Natural killer cell treated with Interleukin-12 subunit alpha and Interleukin-12 subunit beta and Interleukin-15 and Interleukin-18, amount 100 ng/mL, for 72 hours (primary cell): ENCODE measurements around the gene LRP1B. TPM values are rescaled to one million over a fixed set of nuclear protein-coding genes. Genes with fewer than 3 reads are reported as not detected.
"Not testable (repeated sequence)": the region's sequence is repeated elsewhere in the genome, so short reads cannot be mapped to it uniquely, and the experiment has no call there.

Experiments
- ATAC-seq, 2 donors: fragments of 150-1000 bp; cut with Tn5 transposase in 1 of 2; sonication (Bioruptor Pico), chemical (Tn5 transposase) in 1 of 2; 2 replicates each; pipeline ENCODE4 v1.10.0; 2021
- DNase-seq: peaks from one replicate; pipeline ENCODE4 v3.0.0; 2022; ENCODE audit warnings: low spot score
- H3K27ac Mint-ChIP-seq, 2 donors: 1 replicate in 1 of 2; 2 replicates in 1 of 2; pipeline ENCODE4 v1.8.0; 2022; ENCODE audit warnings: mixed read lengths in 2 of 2, mild to moderate bottlenecking in 1 of 2, moderate library complexity in 1 of 2
- H3K27me3 Mint-ChIP-seq, 2 donors: 1 replicate in 1 of 2; 2 replicates in 1 of 2; pipeline ENCODE4 v1.8.0; 2022; ENCODE audit warnings: mixed read lengths in 2 of 2
- H3K36me3 Mint-ChIP-seq: one replicate; pipeline ENCODE4 v1.8.0; 2022; ENCODE audit warnings: mixed read lengths
- H3K4me1 Mint-ChIP-seq, 2 donors: 1 replicate in 1 of 2; 2 replicates in 1 of 2; pipeline ENCODE4 v1.8.0; 2022; ENCODE audit warnings: low read depth in 2 of 2, mixed read lengths in 2 of 2, mild to moderate bottlenecking in 1 of 2
- H3K4me3 Mint-ChIP-seq: one replicate; pipeline ENCODE4 v1.8.0; 2022; ENCODE audit warnings: mixed read lengths
- H3K9me3 Mint-ChIP-seq: 2 replicates; pipeline ENCODE4 v1.8.0; 2022; ENCODE audit warnings: mixed read lengths
- total RNA-seq, 2 donors: library from RNA; stranded (reverse); gene quantifications; one replicate each; pipeline ENCODE4 v1.2.3, GENCODE V29; 2022

Gene LRP1B
- total RNA-seq, 2 donors from 2014 or later, result not detected

GRCh38 chr2:140355511-140356090, 1775.2 kb downstream of the LRP1B start:
- Mint-ChIP-seq H3K36me3 (no peaks in the 10 kb centered on the region), H3K4me1 (no peaks in the 10 kb centered on the region), H3K4me3 (no peak overlapping the region), H3K27ac (no peak overlapping the region), H3K27me3 (no peaks in the 10 kb centered on the region), H3K9me3 (no peaks in the 10 kb centered on the region)
- ATAC-seq (no peak), DNase-seq (no peak)

- Mint-ChIP-seq H3K27me3 (no peaks in the 10 kb centered on the region), H3K27ac (no peak overlapping the region), H3K36me3 (no peaks in the 10 kb centered on the region), H3K4me3 (no peak overlapping the region), H3K4me1 (no peaks in the 10 kb centered on the region), H3K9me3 (no peaks in the 10 kb centered on the region)
- ATAC-seq (no peak), DNase-seq (no peak)
Observed at GRCh38 chr2:140354544-140354943, 1776.3 kb downstream of the LRP1B start.

GRCh38 chr2:140353541-140353940, 1777.3 kb downstream of the LRP1B start:
- H3K36me3 Mint-ChIP-seq, result no peaks in the 10 kb centered on the region
- ATAC-seq, result no peak

GRCh38 chr2:140351692-140352091, 1779.1 kb downstream of the LRP1B start:
- ATAC-seq, result no peak
- DNase-seq, result no peak
- no peaks in the 10 kb centered on the region for H3K27me3 Mint-ChIP-seq
- no peak overlapping the region for H3K4me3 Mint-ChIP-seq
- no peaks in the 10 kb centered on the region for H3K4me1 Mint-ChIP-seq
- no peak overlapping the region for H3K27ac Mint-ChIP-seq
- H3K9me3 Mint-ChIP-seq, result no peaks in the 10 kb centered on the region
- no peaks in the 10 kb centered on the region for H3K36me3 Mint-ChIP-seq

More at GRCh38 chr2:140353541-140353940, 1777.3 kb downstream of the LRP1B start:
- Mint-ChIP-seq H3K4me1 (no peaks in the 10 kb centered on the region), H3K4me3 (no peak overlapping the region), H3K9me3 (no peaks in the 10 kb centered on the region), H3K27me3 (no peaks in the 10 kb centered on the region), H3K27ac (no peak overlapping the region)
- DNase-seq, result no peak

- DNase-seq, result no peak
- Mint-ChIP-seq H3K27me3 (no peaks in the 10 kb centered on the region), H3K9me3 (peaks cover 5% of the 10 kb centered on the region), H3K36me3 (no peaks in the 10 kb centered on the region), H3K27ac (no peak overlapping the region), H3K4me1 (no peaks in the 10 kb centered on the region), H3K4me3 (no peak overlapping the region)
- ATAC-seq, result no peak
Observed at GRCh38 chr2:140349695-140350094, 1781.1 kb downstream of the LRP1B start.

- Mint-ChIP-seq H3K4me1 (no peaks in the 10 kb centered on the region), H3K27me3 (no peaks in the 10 kb centered on the region), H3K27ac (no peak overlapping the region), H3K9me3 (peaks cover 12% of the 10 kb centered on the region), H3K4me3 (no peak overlapping the region), H3K36me3 (no peaks in the 10 kb centered on the region)
- ATAC-seq (no peak), DNase-seq (no peak)
Observed at GRCh38 chr2:140348826-140349225, 1782.0 kb downstream of the LRP1B start.

- Mint-ChIP-seq H3K27me3 (no peaks in the 10 kb centered on the region), H3K4me3 (no peak overlapping the region)
- ATAC-seq, result no peak
Observed at GRCh38 chr2:140344838-140345237, 1786.0 kb downstream of the LRP1B start.

GRCh38 chr2:140344266-140344665, 1786.5 kb downstream of the LRP1B start:
- not testable (repeated sequence) for H3K27ac Mint-ChIP-seq, H3K4me3 Mint-ChIP-seq, H3K27me3 Mint-ChIP-seq, ATAC-seq, DNase-seq, H3K4me1 Mint-ChIP-seq, H3K36me3 Mint-ChIP-seq
- H3K9me3 Mint-ChIP-seq, result peaks cover 20% of the 10 kb centered on the region

More at GRCh38 chr2:140344838-140345237, 1786.0 kb downstream of the LRP1B start:
- Mint-ChIP-seq H3K36me3 (no peaks in the 10 kb centered on the region), H3K9me3 (peaks cover 20% of the 10 kb centered on the region), H3K4me1 (no peaks in the 10 kb centered on the region), H3K27ac (no peak overlapping the region)
- no peak for DNase-seq

GRCh38 chr2:140338795-140339194, 1792.0 kb downstream of the LRP1B start:
- Mint-ChIP-seq H3K27me3 (no peaks in the 10 kb centered on the region), H3K4me3 (no peak overlapping the region), H3K36me3 (no peaks in the 10 kb centered on the region), H3K9me3 (peaks cover 8% of the 10 kb centered on the region), H3K27ac (no peak overlapping the region), H3K4me1 (no peaks in the 10 kb centered on the region)
- DNase-seq (no peak), ATAC-seq (no peak)

GRCh38 chr2:140337061-140337460, 1793.8 kb downstream of the LRP1B start:
- Mint-ChIP-seq H3K9me3 (peaks cover 13% of the 10 kb centered on the region), H3K4me1 (no peaks in the 10 kb centered on the region), H3K4me3 (no peak overlapping the region), H3K36me3 (no peaks in the 10 kb centered on the region), H3K27me3 (no peaks in the 10 kb centered on the region), H3K27ac (no peak overlapping the region)
- ATAC-seq, result no peak
- no peak for DNase-seq

GRCh38 chr2:140316345-140316744, 1814.5 kb downstream of the LRP1B start:
- no peak for ATAC-seq
- Mint-ChIP-seq H3K27me3 (no peaks in the 10 kb centered on the region), H3K27ac (no peak overlapping the region)

GRCh38 chr2:140311905-140312304, 1818.9 kb downstream of the LRP1B start:
- H3K4me1 Mint-ChIP-seq, result no peaks in the 10 kb centered on the region
- DNase-seq (no peak), ATAC-seq (no peak)
- no peak overlapping the region for H3K27ac Mint-ChIP-seq
- no peaks in the 10 kb centered on the region for H3K27me3 Mint-ChIP-seq
- H3K36me3 Mint-ChIP-seq, result no peaks in the 10 kb centered on the region
- peaks cover 5% of the 10 kb centered on the region for H3K9me3 Mint-ChIP-seq
- no peak overlapping the region for H3K4me3 Mint-ChIP-seq

More at GRCh38 chr2:140316345-140316744, 1814.5 kb downstream of the LRP1B start:
- no peak overlapping the region for H3K4me3 Mint-ChIP-seq
- H3K9me3 Mint-ChIP-seq, result peaks cover 10% of the 10 kb centered on the region
- DNase-seq, result no peak
- H3K4me1 Mint-ChIP-seq, result no peaks in the 10 kb centered on the region
- no peaks in the 10 kb centered on the region for H3K36me3 Mint-ChIP-seq

- H3K36me3 Mint-ChIP-seq, result no peaks in the 10 kb centered on the region
- no peaks in the 10 kb centered on the region for H3K27me3 Mint-ChIP-seq
- no peak overlapping the region for H3K27ac Mint-ChIP-seq
- no peak overlapping the region for H3K4me3 Mint-ChIP-seq
- H3K9me3 Mint-ChIP-seq, result peaks cover 7% of the 10 kb centered on the region
- DNase-seq (no peak), ATAC-seq (no peak)
- H3K4me1 Mint-ChIP-seq, result no peaks in the 10 kb centered on the region
Observed at GRCh38 chr2:140308706-140309105, 1822.1 kb downstream of the LRP1B start.

GRCh38 chr2:140307532-140307931, 1823.3 kb downstream of the LRP1B start:
- DNase-seq, result no peak
- Mint-ChIP-seq H3K27ac (no peak overlapping the region), H3K4me3 (no peak overlapping the region), H3K9me3 (peaks cover 10% of the 10 kb centered on the region), H3K36me3 (no peaks in the 10 kb centered on the region), H3K27me3 (no peaks in the 10 kb centered on the region), H3K4me1 (no peaks in the 10 kb centered on the region)
- no peak for ATAC-seq

- Mint-ChIP-seq H3K9me3 (peaks cover 17% of the 10 kb centered on the region), H3K4me1 (no peaks in the 10 kb centered on the region), H3K4me3 (no peak overlapping the region), H3K27me3 (no peaks in the 10 kb centered on the region), H3K36me3 (peaks cover 9% of the 10 kb centered on the region), H3K27ac (no peak overlapping the region)
- DNase-seq (no peak), ATAC-seq (no peak)
Observed at GRCh38 chr2:140295767-140296166, 1835.0 kb downstream of the LRP1B start.
